Measurements from ENCODE around the gene OLFM2. TPM values are rescaled to one million over a fixed set of nuclear protein-coding genes. Genes with fewer than 3 reads are reported as not detected.
A peak's percentile ranks its signal among the peaks of the same experiment; 100 is the strongest.
"Not testable (repeated sequence)": the region's sequence is repeated elsewhere in the genome, so short reads cannot be mapped to it uniquely, and the experiment has no call there.

Gene OLFM2
- total and polyA plus RNA-seq, 4 donors: 3.9 to 14.5 (median 9.1) TPM

DNA sequence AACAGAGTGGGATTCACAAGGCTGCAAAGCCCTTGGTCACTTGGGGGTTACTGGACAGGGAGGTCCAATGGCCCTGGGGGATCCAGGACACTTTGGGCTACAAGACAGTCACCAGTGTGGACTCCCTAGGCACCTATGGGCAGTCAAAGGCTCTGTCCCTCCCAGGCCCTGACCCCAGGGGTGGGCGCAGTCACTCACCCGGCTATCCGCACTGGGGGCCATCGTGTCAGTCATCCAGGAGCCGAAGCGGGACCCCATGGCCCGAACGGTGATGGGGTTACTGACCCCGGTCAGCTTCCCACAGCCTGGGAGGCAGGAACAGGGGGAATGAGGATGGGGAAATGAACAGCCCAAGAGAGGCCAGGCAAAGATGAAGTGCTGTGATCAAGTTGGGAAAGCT lies 79.7 kb downstream of the OLFM2 start:
- no peak overlapping the region for H3K4me3 ChIP-seq (ENCODE audit: low read length in 2 of 2)
- ATAC-seq (ENCODE audit: low FRiP score) (no peak), DNase-seq (no peak)
- no peak overlapping the region for H3K27ac ChIP-seq (ENCODE audit: low read depth in 1 of 2, low read length in 2 of 2)
- no peaks in the 10 kb centered on the region for H3K36me3 ChIP-seq (ENCODE audit: control insufficient read depth in 1 of 2, insufficient read depth in 2 of 2, low read length in 1 of 2)
- no peaks in the 10 kb centered on the region for H3K9me3 ChIP-seq (ENCODE audit: control insufficient read depth, low read length)
- 95 to 97% methylated on average over 9 of the region's 9 CpGs for WGBS, 2 donors
- H3K27me3 ChIP-seq (ENCODE audit: control insufficient read depth in 1 of 2, insufficient read depth in 2 of 2, low read length in 1 of 2): no peaks in the 10 kb centered on the region
- no peaks in the 10 kb centered on the region for H3K4me1 ChIP-seq (ENCODE audit: control insufficient read depth in 1 of 2, insufficient read depth in 2 of 2, low read length in 2 of 2)
- intact Hi-C loops (cut with DNase I): no loop called here

DNA sequence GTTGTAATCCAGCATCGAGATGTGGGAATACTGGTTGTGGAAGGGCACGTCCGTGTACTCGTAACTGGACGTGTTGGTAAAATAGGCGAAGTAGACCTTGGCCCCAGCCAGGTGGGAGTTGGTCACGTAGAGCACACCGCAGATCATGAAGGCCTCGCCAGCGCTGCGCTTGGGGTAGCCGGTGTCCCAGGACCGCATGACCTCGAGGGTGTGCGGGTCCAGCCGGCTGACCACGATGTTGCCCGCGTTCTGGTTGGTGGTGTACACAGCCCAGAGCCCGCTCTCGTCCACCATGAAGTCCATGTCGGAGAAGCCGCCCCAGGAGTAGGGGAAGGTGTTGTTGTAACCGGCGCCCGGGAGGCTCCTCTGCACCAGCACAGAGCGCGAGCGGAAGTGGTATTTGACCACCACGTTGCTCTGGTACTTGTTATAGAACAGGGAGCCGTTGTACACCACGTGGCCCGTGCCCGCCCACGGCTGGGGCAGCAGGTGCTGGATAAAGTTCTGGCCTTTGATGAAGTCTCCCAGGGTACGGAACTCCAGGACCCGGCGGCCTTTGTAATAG lies 82.0 kb downstream of the OLFM2 start:
- DNase-seq (no peak), ATAC-seq (ENCODE audit: low FRiP score) (peak; percentile 23)
- Histone ChIP-seq H3K9me3 (ENCODE audit: control insufficient read depth, low read length) (no peaks in the 10 kb centered on the region), H3K27me3 (ENCODE audit: control insufficient read depth in 1 of 2, insufficient read depth in 2 of 2, low read length in 1 of 2) (no peaks in the 10 kb centered on the region), H3K36me3 (ENCODE audit: control insufficient read depth in 1 of 2, insufficient read depth in 2 of 2, low read length in 1 of 2) (no peaks in the 10 kb centered on the region), H3K27ac (ENCODE audit: low read depth in 1 of 2, low read length in 2 of 2) (no peak overlapping the region), H3K4me3 (ENCODE audit: low read length in 2 of 2) (no peak overlapping the region), H3K4me1 (ENCODE audit: control insufficient read depth in 1 of 2, insufficient read depth in 2 of 2, low read length in 2 of 2) (no peaks in the 10 kb centered on the region)
- intact Hi-C loops (cut with DNase I): no loop called here
- WGBS, 2 donors: 97 to 98% methylated on average over 38 of the region's 38 CpGs

DNA sequence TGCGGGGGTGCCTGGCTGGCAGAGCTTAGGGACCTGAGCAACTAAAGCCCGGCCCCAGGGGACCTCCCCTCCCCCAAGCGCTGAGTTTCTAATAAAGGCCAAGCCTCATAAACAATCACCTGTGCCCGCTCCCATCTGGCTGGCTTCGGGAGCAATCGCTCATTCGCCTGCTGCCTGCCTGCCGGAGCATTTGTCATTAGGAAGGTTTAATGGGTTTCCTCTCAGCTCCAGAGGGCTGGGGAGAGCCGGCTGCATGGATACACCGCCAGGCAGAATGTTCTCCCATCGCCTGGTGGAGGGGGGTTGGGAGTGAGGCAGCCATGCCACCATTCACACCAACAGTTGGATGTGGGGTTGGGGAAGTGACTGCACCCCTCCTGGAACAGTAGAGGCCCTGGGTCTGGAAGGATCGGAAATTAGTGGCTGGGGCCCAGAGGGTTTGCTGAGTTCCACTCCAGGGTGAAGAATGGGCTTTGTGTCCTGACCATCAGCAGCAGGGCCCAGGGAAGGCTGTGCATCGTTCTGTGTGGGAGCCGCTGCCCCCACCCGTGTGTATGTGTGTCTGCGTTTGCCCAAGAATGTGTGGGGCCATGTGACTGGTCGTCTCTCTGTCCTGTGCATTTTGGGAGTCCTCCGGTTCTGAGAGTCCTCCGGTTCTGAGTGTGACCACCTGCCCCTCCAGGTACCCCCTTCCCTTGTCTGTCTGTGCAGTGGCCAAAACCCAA lies 85.9 kb downstream of the OLFM2 start:
- no peaks in the 10 kb centered on the region for H3K36me3 ChIP-seq (ENCODE audit: control insufficient read depth in 1 of 2, insufficient read depth in 2 of 2, low read length in 1 of 2)
- ATAC-seq (ENCODE audit: low FRiP score) (no peak), DNase-seq (no peak)
- intact Hi-C loops (cut with DNase I): no loop called here
- 52 to 64% methylated on average over 19 of the region's 19 CpGs for WGBS, 2 donors
- H3K27ac ChIP-seq (ENCODE audit: low read depth in 1 of 2, low read length in 2 of 2): no peak overlapping the region
- H3K4me1 ChIP-seq (ENCODE audit: control insufficient read depth in 1 of 2, insufficient read depth in 2 of 2, low read length in 2 of 2): no peaks in the 10 kb centered on the region
- no peak overlapping the region for H3K4me3 ChIP-seq (ENCODE audit: low read length in 2 of 2)
- H3K27me3 ChIP-seq (ENCODE audit: control insufficient read depth in 1 of 2, insufficient read depth in 2 of 2, low read length in 1 of 2): no peaks in the 10 kb centered on the region
- H3K9me3 ChIP-seq (ENCODE audit: control insufficient read depth, low read length): no peaks in the 10 kb centered on the region

DNA sequence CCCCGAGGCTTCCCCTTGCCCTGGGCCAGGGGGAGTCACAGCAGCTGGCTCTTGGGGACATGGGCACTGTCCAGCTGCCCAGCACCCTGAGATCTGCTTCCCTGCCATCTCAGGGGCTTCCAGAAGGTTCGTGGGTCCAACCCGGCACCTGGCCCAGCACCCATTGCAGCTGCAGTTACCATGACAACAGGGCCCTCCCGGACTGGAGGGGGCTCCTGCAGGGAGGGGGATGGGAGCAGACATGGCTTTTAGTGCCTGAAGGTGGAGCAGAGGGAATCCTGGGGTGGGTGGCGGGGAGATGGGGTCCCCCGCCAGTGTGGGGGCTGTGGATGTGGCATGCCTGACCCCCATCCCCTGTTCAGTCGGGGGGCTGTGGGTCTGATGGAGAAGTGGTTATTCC lies 86.5 kb downstream of the OLFM2 start:
- no peaks in the 10 kb centered on the region for H3K27me3 ChIP-seq (ENCODE audit: control insufficient read depth in 1 of 2, insufficient read depth in 2 of 2, low read length in 1 of 2)
- DNase-seq (no peak), ATAC-seq (ENCODE audit: low FRiP score) (no peak)
- WGBS, 2 donors: 64 to 76% methylated on average over 7 of the region's 7 CpGs
- no peak overlapping the region for H3K4me3 ChIP-seq (ENCODE audit: low read length in 2 of 2)
- intact Hi-C loops (cut with DNase I): no loop called here
- H3K9me3 ChIP-seq (ENCODE audit: control insufficient read depth, low read length): no peaks in the 10 kb centered on the region
- no peaks in the 10 kb centered on the region for H3K36me3 ChIP-seq (ENCODE audit: control insufficient read depth in 1 of 2, insufficient read depth in 2 of 2, low read length in 1 of 2)
- no peak overlapping the region for H3K27ac ChIP-seq (ENCODE audit: low read depth in 1 of 2, low read length in 2 of 2)
- no peaks in the 10 kb centered on the region for H3K4me1 ChIP-seq (ENCODE audit: control insufficient read depth in 1 of 2, insufficient read depth in 2 of 2, low read length in 2 of 2)

DNA sequence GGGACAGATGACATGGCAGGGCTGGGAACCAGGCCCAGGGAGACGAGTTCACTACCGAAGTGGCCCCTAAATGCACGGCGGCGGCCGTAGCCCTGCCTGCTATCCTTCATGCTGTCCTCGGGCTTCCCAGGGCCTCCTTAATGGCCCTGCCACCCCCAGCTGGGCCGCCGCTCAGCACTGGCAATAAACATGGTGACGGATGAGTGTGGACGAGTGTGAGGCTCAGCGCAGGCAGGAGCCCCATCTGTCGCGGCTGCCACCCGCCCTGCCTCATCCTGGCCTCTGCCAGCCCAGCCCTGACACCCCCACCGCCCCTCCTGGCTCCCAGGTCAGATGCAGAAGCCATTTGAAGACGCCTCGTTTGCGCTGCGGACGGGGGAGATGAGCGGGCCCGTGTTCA lies 87.6 kb downstream of the OLFM2 start:
- DNase-seq: no peak
- ATAC-seq (ENCODE audit: low FRiP score): no peak
- Histone ChIP-seq H3K27me3 (ENCODE audit: control insufficient read depth in 1 of 2, insufficient read depth in 2 of 2, low read length in 1 of 2) (no peaks in the 10 kb centered on the region), H3K36me3 (ENCODE audit: control insufficient read depth in 1 of 2, insufficient read depth in 2 of 2, low read length in 1 of 2) (no peaks in the 10 kb centered on the region), H3K9me3 (ENCODE audit: control insufficient read depth, low read length) (no peaks in the 10 kb centered on the region), H3K4me3 (ENCODE audit: low read length in 2 of 2) (no peak overlapping the region), H3K27ac (ENCODE audit: low read depth in 1 of 2, low read length in 2 of 2) (no peak overlapping the region), H3K4me1 (ENCODE audit: control insufficient read depth in 1 of 2, insufficient read depth in 2 of 2, low read length in 2 of 2) (no peaks in the 10 kb centered on the region)
- intact Hi-C loops (cut with DNase I): no loop called here
- 66 to 74% methylated on average over 21 to 23 of the region's 23 CpGs for WGBS, 2 donors

DNA sequence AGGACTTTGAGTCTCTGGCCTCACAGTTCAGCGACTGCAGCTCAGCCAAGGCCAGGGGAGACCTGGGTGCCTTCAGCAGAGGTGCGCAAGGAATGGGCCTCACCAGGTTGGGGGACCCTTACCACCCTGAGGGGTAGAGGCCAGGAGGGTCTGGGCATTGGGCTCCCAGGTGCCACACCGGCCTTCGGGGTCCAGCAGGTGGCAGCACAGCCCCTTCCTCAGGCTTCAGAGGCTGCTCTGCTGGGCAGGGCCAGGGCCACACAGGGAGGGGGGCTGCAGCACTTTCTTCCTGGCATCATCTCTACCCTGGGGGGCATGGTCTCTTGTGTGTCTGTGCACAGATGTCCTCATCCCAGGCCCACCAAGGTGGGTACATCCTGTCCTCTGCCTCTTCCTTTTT lies 88.3 kb downstream of the OLFM2 start:
- ATAC-seq (ENCODE audit: low FRiP score): no peak
- H3K4me1 ChIP-seq (ENCODE audit: control insufficient read depth in 1 of 2, insufficient read depth in 2 of 2, low read length in 2 of 2): no peaks in the 10 kb centered on the region
- WGBS, 2 donors: 68 to 82% methylated on average over 4 of the region's 4 CpGs
- no peak overlapping the region for H3K27ac ChIP-seq (ENCODE audit: low read depth in 1 of 2, low read length in 2 of 2)
- H3K27me3 ChIP-seq (ENCODE audit: control insufficient read depth in 1 of 2, insufficient read depth in 2 of 2, low read length in 1 of 2): no peaks in the 10 kb centered on the region
- H3K9me3 ChIP-seq (ENCODE audit: control insufficient read depth, low read length): no peaks in the 10 kb centered on the region
- DNase-seq: no peak
- H3K36me3 ChIP-seq (ENCODE audit: control insufficient read depth in 1 of 2, insufficient read depth in 2 of 2, low read length in 1 of 2): no peaks in the 10 kb centered on the region
- H3K4me3 ChIP-seq (ENCODE audit: low read length in 2 of 2): no peak overlapping the region
- intact Hi-C loops (cut with DNase I): no loop called here

DNA sequence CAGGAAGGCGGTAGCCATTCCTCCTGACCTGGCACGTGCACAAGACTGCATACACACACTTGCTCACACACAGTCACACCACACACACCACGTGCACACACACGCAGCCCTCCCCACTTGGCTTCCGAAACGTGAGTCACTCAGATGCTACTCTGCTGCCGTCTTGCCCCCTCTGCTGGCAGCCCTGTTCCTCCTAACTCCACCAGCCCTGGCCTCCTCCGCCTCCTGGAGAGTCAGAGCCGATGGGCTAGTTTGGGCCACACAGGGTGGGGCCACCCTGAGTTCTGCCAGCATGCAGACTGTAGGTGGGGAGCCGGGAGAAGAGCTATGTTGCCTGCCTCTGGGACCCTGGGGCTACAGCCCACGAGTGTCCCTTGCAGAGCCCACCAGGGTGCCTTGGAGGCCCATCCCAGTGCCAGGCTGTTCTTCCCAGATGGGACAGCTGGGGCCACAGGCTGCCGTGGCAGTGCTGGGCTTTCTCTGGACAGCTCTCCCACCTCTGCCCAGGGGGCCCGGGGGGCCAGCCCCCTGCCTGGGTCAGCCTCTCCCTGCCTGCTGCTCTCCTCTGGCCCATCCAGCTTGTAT lies 89.1 kb downstream of the OLFM2 start:
- ATAC-seq (ENCODE audit: low FRiP score) (peak; percentile 60), DNase-seq (peak; percentile 79 to 85)
- H3K27ac ChIP-seq (ENCODE audit: low read depth in 1 of 2, low read length in 2 of 2): no peak overlapping the region
- no peaks in the 10 kb centered on the region for H3K4me1 ChIP-seq (ENCODE audit: control insufficient read depth in 1 of 2, insufficient read depth in 2 of 2, low read length in 2 of 2)
- no peaks in the 10 kb centered on the region for H3K9me3 ChIP-seq (ENCODE audit: control insufficient read depth, low read length)
- no peaks in the 10 kb centered on the region for H3K27me3 ChIP-seq (ENCODE audit: control insufficient read depth in 1 of 2, insufficient read depth in 2 of 2, low read length in 1 of 2)
- H3K4me3 ChIP-seq (ENCODE audit: low read length in 2 of 2): no peak overlapping the region
- no peaks in the 10 kb centered on the region for H3K36me3 ChIP-seq (ENCODE audit: control insufficient read depth in 1 of 2, insufficient read depth in 2 of 2, low read length in 1 of 2)
- WGBS, 2 donors: 36 to 40% methylated on average over 13 of the region's 13 CpGs
- intact Hi-C loops (cut with DNase I): no loop called here

DNA sequence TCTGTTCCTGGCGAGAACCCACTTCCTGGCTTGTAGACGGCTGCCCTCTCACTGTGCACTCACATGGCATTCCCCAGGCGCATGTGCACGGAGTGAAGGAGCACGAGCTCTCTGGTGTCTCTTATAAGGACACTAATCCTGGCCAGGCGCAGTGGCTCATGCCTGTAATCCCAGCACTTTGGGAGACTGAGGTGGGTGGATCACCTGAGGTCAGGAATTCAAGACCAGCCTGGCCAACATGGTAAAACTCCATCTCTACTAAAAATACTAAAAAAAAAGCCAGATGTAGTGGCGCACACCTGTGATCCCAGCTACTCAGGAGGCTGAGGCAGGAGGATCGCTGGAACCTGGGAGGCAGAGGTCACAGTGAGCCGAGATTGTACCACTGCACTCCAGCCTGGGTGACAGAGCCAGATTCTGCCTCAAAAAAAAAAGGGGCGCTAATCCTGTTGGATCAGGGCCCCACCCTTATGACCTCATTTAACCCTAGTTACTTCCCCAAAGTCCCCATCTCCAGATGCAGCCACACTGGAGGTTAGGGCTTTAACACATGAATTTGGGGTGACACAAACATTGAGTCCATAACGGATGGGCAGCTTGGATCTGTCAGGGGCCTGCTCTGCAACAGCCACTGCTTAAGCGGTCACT lies 92.6 kb downstream of the OLFM2 start:
- intact Hi-C loops (cut with DNase I); DNase-seq; H3K4me3 ChIP-seq (ENCODE audit: low read length in 2 of 2); H3K27ac ChIP-seq (ENCODE audit: low read depth in 1 of 2, low read length in 2 of 2); ATAC-seq (ENCODE audit: low FRiP score); H3K27me3 ChIP-seq (ENCODE audit: control insufficient read depth in 1 of 2, insufficient read depth in 2 of 2, low read length in 1 of 2); H3K4me1 ChIP-seq (ENCODE audit: control insufficient read depth in 1 of 2, insufficient read depth in 2 of 2, low read length in 2 of 2); H3K36me3 ChIP-seq (ENCODE audit: control insufficient read depth in 1 of 2, insufficient read depth in 2 of 2, low read length in 1 of 2); H3K9me3 ChIP-seq (ENCODE audit: control insufficient read depth, low read length): not testable (repeated sequence)
- 95 to 96% methylated on average over 12 of the region's 12 CpGs for WGBS, 2 donors
